ENCODE measurements around the gene MFAP3L.

GRCh38 chr4:169952236-169953002 lies 73.8 kb downstream of the MFAP3L start:
- TF ChIP-seq REST (IDR thresholded peaks at IDR 0.05; ENCODE audit: insufficient read depth in 1 of 2, low read depth in 2 of 2, low read length in 2 of 2): no peak
- no peak for TF ChIP-seq POLR2AphosphoS5 (IDR thresholded peaks at IDR 0.05; ENCODE audit: low read depth, low read length)
- TF ChIP-seq SIN3A (IDR thresholded peaks at IDR 0.05; ENCODE audit: borderline replicate concordance, insufficient read depth, low read length): no peak
- no peak for TF ChIP-seq TAF1 (IDR thresholded peaks at IDR 0.05; ENCODE audit: borderline replicate concordance, insufficient read depth, low read length)

Measured in PFSK-1 (cell line).